Spleen (tissue), 11 donors: ENCODE results near the gene KRT77. TPM values are rescaled to one million over a fixed set of nuclear protein-coding genes. Genes with fewer than 3 reads are reported as not detected.
A peak's percentile ranks its signal among the peaks of the same experiment; 100 is the strongest.

Experiments used
- DNase-seq: peaks from one replicate; pipeline ENCODE4 v3.0.0-alpha.2; 2020
- H3K27ac ChIP-seq, 8 donors: fragments of 200-600 bp; sonication (generic) in 7 of 8; 1 replicate in 4 of 8; 2 replicates in 4 of 8; pipeline versions ENCODE4 v1.5.0 to v1.8.0; 2016 to 2021; ENCODE audit warnings: inconsistent platforms in 4 of 8, mild to moderate bottlenecking in 4 of 8, moderate library complexity in 1 of 8
- H3K27me3 ChIP-seq, 7 donors: fragments of 200-600 bp; sonication (generic) in 6 of 7; replicated peaks in 1 of 7; 1 replicate in 4 of 7; 2 replicates in 3 of 7; pipeline versions ENCODE4 v1.5.0 to v1.8.0; 2016 to 2021; ENCODE audit warnings: inconsistent platforms in 3 of 7, mild to moderate bottlenecking in 1 of 7
- H3K36me3 ChIP-seq, 6 donors: fragments of 200-600 bp; sonication (generic) in 5 of 6; 1 replicate in 4 of 6; 2 replicates in 2 of 6; pipeline versions ENCODE4 v1.5.0 to v1.8.0; 2016 to 2021; ENCODE audit warnings: inconsistent platforms in 2 of 6
- H3K4me1 ChIP-seq, 6 donors: fragments of 200-600 bp; sonication (generic) in 5 of 6; 1 replicate in 3 of 6; 2 replicates in 3 of 6; pipeline versions ENCODE4 v1.5.0 to v1.8.0; 2016 to 2021; ENCODE audit warnings: inconsistent platforms in 3 of 6
- H3K4me3 ChIP-seq, 8 donors: fragments of 200-600 bp; sonication (generic) in 7 of 8; 1 replicate in 4 of 8; 2 replicates in 4 of 8; pipeline versions ENCODE4 v1.5.0 to v1.8.0; 2016 to 2021; ENCODE audit warnings: inconsistent platforms in 4 of 8, mild to moderate bottlenecking in 4 of 8, moderate library complexity in 2 of 8
- H3K9me3 ChIP-seq, 8 donors: fragments of 200-600 bp; sonication (generic) in 7 of 8; 1 replicate in 4 of 8; 2 replicates in 4 of 8; pipeline versions ENCODE4 v1.5.0 to v1.8.0; 2016 to 2021; ENCODE audit warnings: inconsistent platforms in 4 of 8
- POLR2A ChIP-seq, 3 donors: fragments of 450-650 bp; IDR thresholded peaks; one replicate each; pipeline ENCODE4 v1.5.1; 2017; ENCODE audit warnings: antibody characterized with exemption in 3 of 3, mild to moderate bottlenecking in 1 of 3
- POLR2AphosphoS5 ChIP-seq, 3 donors: sonication (generic); formaldehyde crosslinking; IDR thresholded peaks; one replicate each; pipeline ENCODE4 v1.5.1; 2017; ENCODE audit warnings: antibody characterized with exemption in 3 of 3
- WGBS, 5 donors: extraction: QIAGEN DNeasy Blood & Tissue Kit in 3 of 5; methylation state at CpG; one replicate each; pipeline versions ENCODE4 v1.1.5 to v1.1.7; 2013 to 2018; 5-methylcytosine and 5-hydroxymethylcytosine counted together
- intact Hi-C: fragments of 100-400 bp; cut with DNase I; formaldehyde crosslinking; loops from one replicate; pipeline ENCODE4 v1.15.0; 2023; ENCODE audit warnings: low total_unique reads
- polyA plus RNA-seq, 3 donors: library from polyadenylated mRNA; stranded (reverse); fragments of 200-250 nt; gene quantifications; one replicate each; pipeline ENCODE4 v1.2.1, GENCODE V29; 2013
- total RNA-seq, 7 donors: library from RNA; depleted of rRNA in 3 of 7; stranded (reverse); fragments of >200 nt in 3 of 7; fragmentation: NEBNext Ultra II Directional in 4 of 7; extraction: Animal tissue kit (Norgen Biotek cat#: 25700) in 4 of 7; gene quantifications; one replicate each; pipeline versions ENCODE4 v1.1.0 to v1.2.1, GENCODE V29; 2016 to 2021
- TF ChIP-seq, protein P1 (sequence below), 11 experiments: fragments of 200-600 bp in 7 of 11; fragments of 450-650 bp in 4 of 11; sonication (generic) in 4 of 11; IDR thresholded peaks in 8 of 11; conservative IDR thresholded peaks in 3 of 11; 1 replicate in 7 of 11; 2 replicates in 4 of 11; pipeline versions ENCODE4 v1.4.0 to v1.8.0; 2016 to 2021; ENCODE audit warnings: antibody characterized with exemption in 11 of 11, inconsistent platforms in 4 of 11, mild to moderate bottlenecking in 1 of 11
- donor health status: healthy with polysubstance abuse.
- donor health status: DM: no; HTN: no; CAD: no; lungs with moderate emphysema.
- donor health status: DM: no; HTN: no; CAD: no.
- donor health status: Bipolar disorder and iron deficiency.
- donor health status: healthy.
- donor health status: DM: no; HTN: no; CAD: no.
- donor health status: DM: yes; HTN: yes; CAD: no.

KRT77 gene
- total and polyA plus RNA-seq, 10 donors, result 0.03 TPM; not detected in 9

GRCh38 chr12:52691076-52691840, 12.1 kb downstream of the KRT77 start:
- Histone ChIP-seq H3K4me1 (peaks cover 0 to 21% (median 11%) of the 10 kb centered on the region in 6 donors), H3K9me3 (no peaks in the 10 kb centered on the region), H3K27ac (no peak overlapping the region), H3K36me3 (no peaks in the 10 kb centered on the region), H3K27me3 (peaks cover 0 to 76% (median 8%) of the 10 kb centered on the region in 7 donors), H3K4me3 (peak overlapping the region; percentile 16 to 68 (median 28))
- DNase-seq, result peak; percentile 82
- WGBS, 5 donors, result 3 to 7% (median 4%) methylated on average over 33 to 45 of the region's 45 CpGs
- intact Hi-C loops, result no loop called here
- TF ChIP-seq POLR2A (IDR thresholded peaks at IDR 0.05), result no peak
- TF ChIP-seq, protein P1, sequence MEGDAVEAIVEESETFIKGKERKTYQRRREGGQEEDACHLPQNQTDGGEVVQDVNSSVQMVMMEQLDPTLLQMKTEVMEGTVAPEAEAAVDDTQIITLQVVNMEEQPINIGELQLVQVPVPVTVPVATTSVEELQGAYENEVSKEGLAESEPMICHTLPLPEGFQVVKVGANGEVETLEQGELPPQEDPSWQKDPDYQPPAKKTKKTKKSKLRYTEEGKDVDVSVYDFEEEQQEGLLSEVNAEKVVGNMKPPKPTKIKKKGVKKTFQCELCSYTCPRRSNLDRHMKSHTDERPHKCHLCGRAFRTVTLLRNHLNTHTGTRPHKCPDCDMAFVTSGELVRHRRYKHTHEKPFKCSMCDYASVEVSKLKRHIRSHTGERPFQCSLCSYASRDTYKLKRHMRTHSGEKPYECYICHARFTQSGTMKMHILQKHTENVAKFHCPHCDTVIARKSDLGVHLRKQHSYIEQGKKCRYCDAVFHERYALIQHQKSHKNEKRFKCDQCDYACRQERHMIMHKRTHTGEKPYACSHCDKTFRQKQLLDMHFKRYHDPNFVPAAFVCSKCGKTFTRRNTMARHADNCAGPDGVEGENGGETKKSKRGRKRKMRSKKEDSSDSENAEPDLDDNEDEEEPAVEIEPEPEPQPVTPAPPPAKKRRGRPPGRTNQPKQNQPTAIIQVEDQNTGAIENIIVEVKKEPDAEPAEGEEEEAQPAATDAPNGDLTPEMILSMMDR (IDR thresholded peaks at IDR 0.05 in 8 of 11, conservative IDR thresholded peaks at IDR 0.05 in 3 of 11), result no peak
- TF ChIP-seq POLR2AphosphoS5 (IDR thresholded peaks at IDR 0.05), result no peak

GRCh38 chr12:52690351-52691075, 12.8 kb downstream of the KRT77 start:
- Histone ChIP-seq H3K36me3 (no peaks in the 10 kb centered on the region), H3K27ac (no peak overlapping the region), H3K4me1 (peaks cover 0 to 21% (median 11%) of the 10 kb centered on the region in 6 donors), H3K4me3 (peak overlapping the region in 6 of 8 donors; percentile 23 to 68 (median 30)), H3K9me3 (no peaks in the 10 kb centered on the region), H3K27me3 (peaks cover 0 to 83% (median 8%) of the 10 kb centered on the region in 7 donors)
- intact Hi-C loops, result no loop called here
- DNase-seq, result no peak
- WGBS, 5 donors, result 63 to 78% (median 72%) methylated on average over 8 of the region's 8 CpGs
- no peak for TF ChIP-seq POLR2A (IDR thresholded peaks at IDR 0.05)
- no peak for TF ChIP-seq POLR2AphosphoS5 (IDR thresholded peaks at IDR 0.05)
- TF ChIP-seq, protein P1 (IDR thresholded peaks at IDR 0.05 in 8 of 11, conservative IDR thresholded peaks at IDR 0.05 in 3 of 11), result no peak

GRCh38 chr12:52689936-52690335, 13.4 kb downstream of the KRT77 start:
- Histone ChIP-seq H3K27ac (no peak overlapping the region), H3K36me3 (no peaks in the 10 kb centered on the region), H3K4me3 (no peak overlapping the region), H3K4me1 (peaks cover 0 to 21% (median 11%) of the 10 kb centered on the region in 6 donors), H3K9me3 (no peaks in the 10 kb centered on the region), H3K27me3 (peaks cover 0 to 88% (median 8%) of the 10 kb centered on the region in 7 donors)
- TF ChIP-seq POLR2A (IDR thresholded peaks at IDR 0.05) (no peak), POLR2AphosphoS5 (IDR thresholded peaks at IDR 0.05) (no peak)
- TF ChIP-seq, protein P1 (IDR thresholded peaks at IDR 0.05 in 8 of 11, conservative IDR thresholded peaks at IDR 0.05 in 3 of 11), result no peak
- intact Hi-C loops, result no loop called here
- DNase-seq, result no peak
- WGBS, 5 donors, result 58 to 86% (median 74%) methylated on average over 1 of the region's 1 CpG

DNA sequence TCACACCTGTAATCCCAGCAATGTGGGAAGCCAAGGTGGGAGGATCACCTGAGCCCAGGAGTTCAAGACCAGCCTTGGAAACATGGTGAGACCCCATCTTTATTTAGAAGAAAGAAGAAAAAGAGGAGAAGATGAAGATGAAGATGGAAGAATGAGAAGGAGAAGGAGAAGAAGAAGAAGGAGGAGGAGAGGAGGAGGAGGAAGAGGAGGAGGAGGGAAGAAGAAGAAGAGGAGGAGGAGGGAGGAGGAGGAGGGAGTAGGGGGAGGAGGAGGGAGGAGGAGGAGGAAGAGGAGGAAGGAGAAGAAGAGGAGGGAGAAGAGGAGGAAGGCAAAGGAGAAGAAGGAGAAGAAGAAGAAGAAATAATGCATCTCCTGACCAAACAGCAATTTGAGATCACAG, 14.1 kb downstream of the KRT77 start:
- TF ChIP-seq POLR2A (IDR thresholded peaks at IDR 0.05) (no peak), POLR2AphosphoS5 (IDR thresholded peaks at IDR 0.05) (no peak)
- TF ChIP-seq, protein P1 (IDR thresholded peaks at IDR 0.05 in 8 of 11, conservative IDR thresholded peaks at IDR 0.05 in 3 of 11), result no peak
- no peak for DNase-seq
- intact Hi-C loops, result no loop called here
- Histone ChIP-seq H3K36me3 (no peaks in the 10 kb centered on the region), H3K27me3 (peaks cover 0 to 86% (median 8%) of the 10 kb centered on the region in 7 donors), H3K4me1 (peaks cover 0 to 21% (median 11%) of the 10 kb centered on the region in 6 donors), H3K9me3 (no peaks in the 10 kb centered on the region), H3K27ac (no peak overlapping the region), H3K4me3 (no peak overlapping the region)
